ENCODE measurements around the gene SF1. TPM values are rescaled to one million over a fixed set of nuclear protein-coding genes. Genes with fewer than 3 reads are reported as not detected.

SF1 gene
- total and polyA plus RNA-seq, 9 of the 15 experiments (the other 6 are each of a cell fraction or from before 2014, with no cell fraction given) = 13.1 to 334 (median 111) TPM

DNA sequence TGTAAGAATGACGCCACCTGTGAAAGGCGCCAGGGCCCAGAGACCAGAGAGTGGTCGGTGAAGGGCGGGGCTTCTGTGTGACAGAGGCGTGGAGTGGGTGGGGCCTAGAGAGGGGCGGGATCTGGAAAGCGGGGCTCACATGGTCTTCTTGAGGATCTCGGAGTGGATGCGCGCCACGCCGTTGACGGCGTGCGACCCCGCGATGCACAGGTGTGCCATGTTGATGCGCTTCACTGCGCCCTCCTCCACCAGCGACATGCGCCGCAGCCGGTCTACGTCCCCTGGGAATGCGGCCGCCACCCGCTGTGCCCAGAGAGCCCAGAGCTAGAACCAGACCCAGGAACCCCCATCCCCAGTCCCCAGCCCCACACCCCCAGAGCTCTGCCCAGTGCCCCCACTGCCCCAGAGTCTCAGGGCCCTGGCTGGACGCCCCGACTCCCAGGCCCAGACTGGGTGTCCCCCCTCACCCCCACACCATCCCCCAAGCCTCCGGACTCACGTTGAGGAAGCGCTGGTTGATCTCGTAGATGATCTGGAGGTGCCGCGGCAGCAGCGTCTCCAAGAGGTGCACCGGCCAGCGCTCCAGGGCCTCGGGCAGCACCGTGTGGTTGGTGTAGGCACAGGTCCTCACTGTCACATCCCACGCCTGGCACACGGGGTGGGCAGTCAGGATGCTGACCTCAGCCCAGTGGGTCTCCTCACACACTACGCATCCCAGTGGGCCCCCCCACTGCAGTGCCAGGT is 24.8 kb downstream of the SF1 start:
- ChIA-PET CTCF (ENCODE audit: low intra/inter-chr PET ratio) (interaction anchor here (0.7 kb wide), 1 partner anchor 152 kb away, joined by 3 read pairs; no protein-coding TSS in a partner anchor), POLR2A (interaction anchor here (0.6 to 2.1 kb wide), 2 partner anchors 9 to 367 kb away, joined by 4 to 6 read pairs; no protein-coding TSS in a partner anchor)
- Histone ChIP-seq H3K4me3 (no peak overlapping the region), H3K27ac (ENCODE audit: extremely low read depth, low read depth, low read length) (no peak overlapping the region), H3K36me3 (ENCODE audit: control insufficient read depth, insufficient read depth, low read length) (no peaks in the 10 kb centered on the region), H3K27me3 (ENCODE audit: control insufficient read depth in 2 of 2, insufficient read depth in 2 of 2, low read length in 2 of 2) (no peaks in the 10 kb centered on the region), H3K79me2 (ENCODE audit: control insufficient read depth, insufficient read depth, low read length) (no peaks in the 10 kb centered on the region), H3K9me3 (replicated peaks; ENCODE audit: control insufficient read depth, insufficient read depth, low read depth, low read length) (no peaks in the 10 kb centered on the region), H3K9me1 (ENCODE audit: control insufficient read depth, insufficient read depth, low read length) (no peaks in the 10 kb centered on the region), H4K20me1 (replicated peaks; ENCODE audit: control insufficient read depth, insufficient read depth, low read length) (no peaks in the 10 kb centered on the region), H3K4me1 (replicated peaks in 1 of 2; ENCODE audit: control insufficient read depth in 2 of 2, insufficient read depth in 2 of 2, low read length in 2 of 2) (peaks cover 11 to 48% of the 10 kb centered on the region in 2 experiments), H3K4me2 (ENCODE audit: insufficient read depth, low read length) (no peak overlapping the region), H3K9ac (ENCODE audit: insufficient read depth in 1 of 2, low read depth in 2 of 2, low read length in 2 of 2) (peak overlapping the region in 1 of 2 experiments; percentile 82; a peak in 2 of 4 replicates), H2AFZ (ENCODE audit: low read depth, low read length) (no peak overlapping the region)
- intact Hi-C loops (cut with micrococcal nuclease) (no loop called here), in situ Hi-C loops (cut with MboI) (no loop called here)
- DNase-seq (ENCODE audit: extremely low read depth in 1 of 4, low spot score in 3 of 4) (peak; percentile 42 to 68 (median 60)), ATAC-seq (peak; percentile 78), FAIRE-seq (no peak)
- 74% methylated on average over 16 of the region's 43 CpGs for WGBS (ENCODE audit: insufficient coverage, low coverage, missing lambda C conversion rate)
- TF ChIP-seq, protein P1, sequence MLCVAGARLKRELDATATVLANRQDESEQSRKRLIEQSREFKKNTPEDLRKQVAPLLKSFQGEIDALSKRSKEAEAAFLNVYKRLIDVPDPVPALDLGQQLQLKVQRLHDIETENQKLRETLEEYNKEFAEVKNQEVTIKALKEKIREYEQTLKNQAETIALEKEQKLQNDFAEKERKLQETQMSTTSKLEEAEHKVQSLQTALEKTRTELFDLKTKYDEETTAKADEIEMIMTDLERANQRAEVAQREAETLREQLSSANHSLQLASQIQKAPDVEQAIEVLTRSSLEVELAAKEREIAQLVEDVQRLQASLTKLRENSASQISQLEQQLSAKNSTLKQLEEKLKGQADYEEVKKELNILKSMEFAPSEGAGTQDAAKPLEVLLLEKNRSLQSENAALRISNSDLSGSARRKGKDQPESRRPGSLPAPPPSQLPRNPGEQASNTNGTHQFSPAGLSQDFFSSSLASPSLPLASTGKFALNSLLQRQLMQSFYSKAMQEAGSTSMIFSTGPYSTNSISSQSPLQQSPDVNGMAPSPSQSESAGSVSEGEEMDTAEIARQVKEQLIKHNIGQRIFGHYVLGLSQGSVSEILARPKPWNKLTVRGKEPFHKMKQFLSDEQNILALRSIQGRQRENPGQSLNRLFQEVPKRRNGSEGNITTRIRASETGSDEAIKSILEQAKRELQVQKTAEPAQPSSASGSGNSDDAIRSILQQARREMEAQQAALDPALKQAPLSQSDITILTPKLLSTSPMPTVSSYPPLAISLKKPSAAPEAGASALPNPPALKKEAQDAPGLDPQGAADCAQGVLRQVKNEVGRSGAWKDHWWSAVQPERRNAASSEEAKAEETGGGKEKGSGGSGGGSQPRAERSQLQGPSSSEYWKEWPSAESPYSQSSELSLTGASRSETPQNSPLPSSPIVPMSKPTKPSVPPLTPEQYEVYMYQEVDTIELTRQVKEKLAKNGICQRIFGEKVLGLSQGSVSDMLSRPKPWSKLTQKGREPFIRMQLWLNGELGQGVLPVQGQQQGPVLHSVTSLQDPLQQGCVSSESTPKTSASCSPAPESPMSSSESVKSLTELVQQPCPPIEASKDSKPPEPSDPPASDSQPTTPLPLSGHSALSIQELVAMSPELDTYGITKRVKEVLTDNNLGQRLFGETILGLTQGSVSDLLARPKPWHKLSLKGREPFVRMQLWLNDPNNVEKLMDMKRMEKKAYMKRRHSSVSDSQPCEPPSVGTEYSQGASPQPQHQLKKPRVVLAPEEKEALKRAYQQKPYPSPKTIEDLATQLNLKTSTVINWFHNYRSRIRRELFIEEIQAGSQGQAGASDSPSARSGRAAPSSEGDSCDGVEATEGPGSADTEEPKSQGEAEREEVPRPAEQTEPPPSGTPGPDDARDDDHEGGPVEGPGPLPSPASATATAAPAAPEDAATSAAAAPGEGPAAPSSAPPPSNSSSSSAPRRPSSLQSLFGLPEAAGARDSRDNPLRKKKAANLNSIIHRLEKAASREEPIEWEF (CRISPR knock-in tag; IDR thresholded peaks at IDR 0.05) = no peak
- TF ChIP-seq, protein P2, sequence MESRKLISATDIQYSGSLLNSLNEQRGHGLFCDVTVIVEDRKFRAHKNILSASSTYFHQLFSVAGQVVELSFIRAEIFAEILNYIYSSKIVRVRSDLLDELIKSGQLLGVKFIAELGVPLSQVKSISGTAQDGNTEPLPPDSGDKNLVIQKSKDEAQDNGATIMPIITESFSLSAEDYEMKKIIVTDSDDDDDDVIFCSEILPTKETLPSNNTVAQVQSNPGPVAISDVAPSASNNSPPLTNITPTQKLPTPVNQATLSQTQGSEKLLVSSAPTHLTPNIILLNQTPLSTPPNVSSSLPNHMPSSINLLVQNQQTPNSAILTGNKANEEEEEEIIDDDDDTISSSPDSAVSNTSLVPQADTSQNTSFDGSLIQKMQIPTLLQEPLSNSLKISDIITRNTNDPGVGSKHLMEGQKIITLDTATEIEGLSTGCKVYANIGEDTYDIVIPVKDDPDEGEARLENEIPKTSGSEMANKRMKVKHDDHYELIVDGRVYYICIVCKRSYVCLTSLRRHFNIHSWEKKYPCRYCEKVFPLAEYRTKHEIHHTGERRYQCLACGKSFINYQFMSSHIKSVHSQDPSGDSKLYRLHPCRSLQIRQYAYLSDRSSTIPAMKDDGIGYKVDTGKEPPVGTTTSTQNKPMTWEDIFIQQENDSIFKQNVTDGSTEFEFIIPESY (CRISPR knock-in tag; IDR thresholded peaks at IDR 0.05) = peak; percentile 74; the same call in 1 of the 2 replicates
- TF ChIP-seq, protein P3, sequence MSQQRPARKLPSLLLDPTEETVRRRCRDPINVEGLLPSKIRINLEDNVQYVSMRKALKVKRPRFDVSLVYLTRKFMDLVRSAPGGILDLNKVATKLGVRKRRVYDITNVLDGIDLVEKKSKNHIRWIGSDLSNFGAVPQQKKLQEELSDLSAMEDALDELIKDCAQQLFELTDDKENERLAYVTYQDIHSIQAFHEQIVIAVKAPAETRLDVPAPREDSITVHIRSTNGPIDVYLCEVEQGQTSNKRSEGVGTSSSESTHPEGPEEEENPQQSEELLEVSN (IDR thresholded peaks at IDR 0.05; ENCODE audit: borderline replicate concordance in 1 of 2, extremely low read depth in 1 of 2, insufficient read depth in 1 of 2, insufficient read length in 1 of 2, low read depth in 1 of 2, low read length in 1 of 2, poor library complexity in 1 of 2, severe bottlenecking in 1 of 2) = peak in 1 of 2 experiments; percentile 20
- TF ChIP-seq ZNF583 (CRISPR knock-in tag; IDR thresholded peaks at IDR 0.05) (no peak), ZSCAN29 (IDR thresholded peaks at IDR 0.05) (no peak), PTBP1 (IDR thresholded peaks at IDR 0.05; ENCODE audit: low read depth, low read length) (no peak), ZC3H4 (CRISPR knock-in tag; IDR thresholded peaks at IDR 0.05; ENCODE audit: borderline replicate concordance) (0 out of 2 replicates have a peak, but pooled peaks have one; percentile 54)
- BruUV-seq (replicated peaks) = no TSS peak

All from K562 (cell line).